Measurements from ENCODE around the gene ACTR6. TPM values are rescaled to one million over a fixed set of nuclear protein-coding genes. Genes with fewer than 3 reads are reported as not detected.
"Not testable (repeated sequence)": the region's sequence is repeated elsewhere in the genome, so short reads cannot be mapped to it uniquely, and the experiment has no call there.

The ACTR6 gene
- total and polyA plus RNA-seq, 2 donors (not counting 3 experiments of a cell fraction or from before 2014, with no cell fraction given) = 7.5 to 23.2 TPM

- Histone ChIP-seq H3K4me3 (replicated peaks in 1 of 3; ENCODE audit: insufficient read depth in 1 of 3, low read depth in 1 of 3, low read length in 3 of 3) (no peak overlapping the region), H3K27me3 (ENCODE audit: control insufficient read depth in 2 of 2, insufficient read depth in 2 of 2, low read length in 2 of 2) (no peaks in the 10 kb centered on the region), H3K79me2 (ENCODE audit: control insufficient read depth, insufficient read depth, low read length) (no peaks in the 10 kb centered on the region), H3K9me3 (replicated peaks; ENCODE audit: control insufficient read depth, insufficient read depth, low read length) (no peaks in the 10 kb centered on the region), H3K9me1 (replicated peaks; ENCODE audit: control insufficient read depth, extremely low read depth, insufficient read depth, low read length) (no peaks in the 10 kb centered on the region), H3K27ac (ENCODE audit: insufficient read depth, low read depth, low read length) (no peak overlapping the region), H3K4me2 (ENCODE audit: insufficient read depth, low read length) (no peak overlapping the region), H2AFZ (ENCODE audit: low read depth, low read length) (no peak overlapping the region), H3K4me1 (ENCODE audit: control insufficient read depth, extremely low read depth, insufficient read depth, low read length) (no peaks in the 10 kb centered on the region), H4K20me1 (replicated peaks; ENCODE audit: control insufficient read depth, extremely low read depth, insufficient read depth, low read length) (no peaks in the 10 kb centered on the region), H3K36me3 (ENCODE audit: control insufficient read depth in 2 of 2, extremely low read depth in 1 of 2, insufficient read depth in 2 of 2, low read length in 2 of 2) (peaks cover 3 to 4% of the 10 kb centered on the region in 2 experiments), H3K9ac (replicated peaks; ENCODE audit: extremely low read depth, insufficient read depth, low read length) (no peak overlapping the region)
- ChIA-PET CTCF (interaction anchor here (0.8 to 3.1 kb wide), 5 partner anchors 8 to 183 kb away, joined by 3 to 11 read pairs (median 4); no protein-coding TSS in a partner anchor), POLR2A (no interaction called here)
- TF ChIP-seq POLR2A (IDR thresholded peaks at IDR 0.05; ENCODE audit: low read depth, low read length) = no peak
- TF ChIP-seq, protein P1, sequence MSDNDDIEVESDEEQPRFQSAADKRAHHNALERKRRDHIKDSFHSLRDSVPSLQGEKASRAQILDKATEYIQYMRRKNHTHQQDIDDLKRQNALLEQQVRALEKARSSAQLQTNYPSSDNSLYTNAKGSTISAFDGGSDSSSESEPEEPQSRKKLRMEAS (IDR thresholded peaks at IDR 0.05; ENCODE audit: insufficient read depth, insufficient read length) = no peak
- DNase-seq (ENCODE audit: low read depth, low spot score) = no peak
- intact Hi-C loops (cut with micrococcal nuclease) = no loop called here
- dilution Hi-C loops (cut with MboI; ENCODE audit: extremely low pct_ligation_motif_present, low sequenced_read_pairs) = no loop called here
- BruUV-seq (replicated peaks) = no TSS peak
- no peak for FAIRE-seq
Measured at GRCh38 chr12:100221523-100221922, 20.9 kb downstream of the ACTR6 start.

DNA sequence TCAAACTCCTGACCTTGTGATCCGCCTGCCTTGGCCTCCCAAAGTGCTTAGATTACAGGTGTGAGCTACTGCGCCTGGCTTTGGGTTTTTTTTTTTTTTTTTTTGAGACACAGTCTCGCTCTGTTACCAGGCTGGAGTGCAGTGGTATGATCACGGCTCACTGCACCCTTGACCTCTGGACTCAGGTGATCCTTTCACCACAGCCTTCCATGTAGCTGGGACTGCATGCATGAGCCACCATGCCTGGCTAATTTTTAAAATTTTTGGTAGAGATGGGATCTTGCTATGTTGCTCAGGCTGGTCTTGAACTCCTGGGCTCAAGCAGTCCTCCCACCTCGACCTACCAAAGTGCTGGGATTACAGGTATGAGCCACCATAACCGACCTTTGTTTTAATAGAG is 21.6 kb downstream of the ACTR6 start:
- H3K9ac ChIP-seq (replicated peaks; ENCODE audit: extremely low read depth, insufficient read depth, low read length); H3K27me3 ChIP-seq (ENCODE audit: control insufficient read depth in 2 of 2, insufficient read depth in 2 of 2, low read length in 2 of 2); H3K4me1 ChIP-seq (ENCODE audit: control insufficient read depth, extremely low read depth, insufficient read depth, low read length); POLR2A ChIA-PET; H3K36me3 ChIP-seq (ENCODE audit: control insufficient read depth in 2 of 2, extremely low read depth in 1 of 2, insufficient read depth in 2 of 2, low read length in 2 of 2); H2AFZ ChIP-seq (ENCODE audit: low read depth, low read length); H3K9me3 ChIP-seq (replicated peaks; ENCODE audit: control insufficient read depth, insufficient read depth, low read length); intact Hi-C loops (cut with micrococcal nuclease); H3K27ac ChIP-seq (ENCODE audit: insufficient read depth, low read depth, low read length); H3K79me2 ChIP-seq (ENCODE audit: control insufficient read depth, insufficient read depth, low read length); FAIRE-seq; H3K4me3 ChIP-seq (replicated peaks in 1 of 3; ENCODE audit: insufficient read depth in 1 of 3, low read depth in 1 of 3, low read length in 3 of 3); H4K20me1 ChIP-seq (replicated peaks; ENCODE audit: control insufficient read depth, extremely low read depth, insufficient read depth, low read length); BruUV-seq (replicated peaks); H3K4me2 ChIP-seq (ENCODE audit: insufficient read depth, low read length); dilution Hi-C loops (cut with MboI; ENCODE audit: extremely low pct_ligation_motif_present, low sequenced_read_pairs); DNase-seq (ENCODE audit: low read depth, low spot score); H3K9me1 ChIP-seq (replicated peaks; ENCODE audit: control insufficient read depth, extremely low read depth, insufficient read depth, low read length): not testable (repeated sequence)
- CTCF ChIA-PET = interaction anchor here (1.4 to 3.1 kb wide), 4 partner anchors 8 to 183 kb away, joined by 3 to 11 read pairs (median 4); no protein-coding TSS in a partner anchor

Measured in endothelial cell of umbilical vein (primary cell).